HL-60 (cell line): ENCODE results near the gene ANKS1A.

Experiments
- DNase-seq, 2 experiments: peaks; one replicate each; pipeline ENCODE4 v3.0.0-alpha.2; 2010 to 2020; ENCODE audit warnings: low read depth in 1 of 2, low spot score in 1 of 2
- H3K27ac ChIP-seq: fragments of 250-450 bp; sonication (Bioruptor Pico); replicated peaks from 2 replicates; pipeline ENCODE4 v1.5.1; 2020; ENCODE audit warnings: mild to moderate bottlenecking, moderate library complexity
- H3K27me3 ChIP-seq: fragments of 250-450 bp; sonication (Bioruptor Pico); 2 replicates; pipeline ENCODE4 v1.5.1; 2021; ENCODE audit warnings: mild to moderate bottlenecking, moderate library complexity; ENCODE audit not compliant: insufficient read depth, poor library complexity, severe bottlenecking
- H3K4me3 ChIP-seq: replicated peaks from 2 replicates; pipeline ENCODE4 v1.5.1; 2011; ENCODE audit warnings: mild to moderate bottlenecking, control low read depth, low read length; ENCODE audit not compliant: insufficient read depth
- CTCF ChIP-seq: IDR thresholded peaks from one replicate; pipeline ENCODE4 v1.5.1; 2011; ENCODE audit warnings: low read length, control low read depth, inconsistent platforms; ENCODE audit not compliant: insufficient read depth
- GABPA ChIP-seq: IDR thresholded peaks from 2 replicates; pipeline ENCODE4 v1.6.1; 2012; ENCODE audit warnings: low read depth
- POLR2AphosphoS5 ChIP-seq: IDR thresholded peaks from 2 replicates; pipeline ENCODE4 v1.6.1; 2012; ENCODE audit warnings: low read depth
- REST ChIP-seq: IDR thresholded peaks from 2 replicates; pipeline ENCODE4 v1.6.1; 2012; ENCODE audit warnings: low read depth; ENCODE audit not compliant: insufficient replicate concordance
- SPI1 ChIP-seq: IDR thresholded peaks from 2 replicates; pipeline ENCODE4 v1.6.1; 2012; ENCODE audit warnings: low read depth, mild to moderate bottlenecking, borderline replicate concordance

Gene ANKS1A

GRCh38 chr6:34891296-34891695 is 2.2 kb downstream of the ANKS1A start:
- TF ChIP-seq GABPA: no peak
- TF ChIP-seq CTCF: no peak
- TF ChIP-seq SPI1: no peak
- TF ChIP-seq REST: no peak
- no peak for TF ChIP-seq POLR2AphosphoS5
- Histone ChIP-seq H3K27me3 (no peaks in the 10 kb centered on the region), H3K27ac (no peak overlapping the region), H3K4me3 (no peak overlapping the region)
- no peak for DNase-seq

DNA sequence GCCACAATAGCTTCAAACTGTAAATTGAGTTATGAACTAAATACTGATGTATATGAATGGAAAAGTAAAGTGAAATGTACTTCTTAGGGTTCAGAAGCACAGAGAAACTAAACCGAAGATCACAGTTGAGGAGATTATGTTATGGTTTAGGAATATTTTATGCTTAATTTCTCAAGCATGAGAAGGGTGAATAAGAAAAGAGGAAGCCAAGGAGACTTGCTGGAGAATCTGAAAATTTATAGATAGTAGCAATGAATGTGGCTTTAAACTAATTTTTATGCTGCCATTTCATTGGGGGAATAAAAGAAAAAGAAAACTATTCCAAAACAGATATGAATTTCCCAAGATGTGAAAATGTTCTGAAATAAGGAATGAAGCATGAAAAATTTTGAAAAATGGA is 5.6 kb downstream of the ANKS1A start:
- H3K27ac ChIP-seq: no peak overlapping the region
- no peak for DNase-seq
- TF ChIP-seq POLR2AphosphoS5 (no peak), REST (no peak), CTCF (no peak), GABPA (no peak), SPI1 (peak; percentile 80)
- no peaks in the 10 kb centered on the region for H3K27me3 ChIP-seq
- H3K4me3 ChIP-seq: no peak overlapping the region

DNA sequence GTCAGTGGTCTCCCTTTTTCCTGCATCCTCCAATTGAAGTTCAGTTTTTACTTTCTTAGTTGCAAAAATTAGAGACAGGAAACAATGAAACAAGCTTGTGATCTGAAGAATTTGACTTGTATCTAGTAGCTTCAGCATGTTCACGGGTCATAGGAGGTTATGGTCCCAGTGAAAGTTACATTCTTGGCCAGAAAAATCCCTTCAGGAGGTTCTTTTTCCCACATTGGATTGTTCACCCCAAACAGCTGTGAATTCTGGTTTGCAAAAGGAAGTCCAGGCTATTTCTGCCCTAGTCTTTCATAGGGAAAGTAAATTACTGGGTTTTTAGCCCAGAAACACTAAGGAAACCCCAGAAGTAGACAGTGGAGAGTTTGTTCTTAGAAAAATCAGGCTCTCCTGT is 8.1 kb downstream of the ANKS1A start:
- Histone ChIP-seq H3K4me3 (no peak overlapping the region), H3K27ac (no peak overlapping the region)
- TF ChIP-seq CTCF (no peak), REST (no peak), SPI1 (no peak), POLR2AphosphoS5 (no peak), GABPA (no peak)

More for the DNA sequence above, 8.1 kb downstream of the ANKS1A start:
- H3K27me3 ChIP-seq: no peaks in the 10 kb centered on the region
- no peak for DNase-seq
